K562 (cell line): ENCODE data around the gene NOXRED1. TPM values are rescaled to one million over a fixed set of nuclear protein-coding genes. Genes with fewer than 3 reads are reported as not detected.
"Not testable (repeated sequence)": the region's sequence is repeated elsewhere in the genome, so short reads cannot be mapped to it uniquely, and the experiment has no call there.

Source experiments
- ATAC-seq: fragments of 200-7000 bp; cut with Tn5 transposase; 3 replicates; pipeline ENCODE4 v1.9.1; 2020; ENCODE audit warnings: moderate library complexity
- BruUV-seq: library from RNA; stranded (reverse); fragments of 400-500 nt; replicated peaks from 2 replicates; lab custom pipeline; 2021; lab: Mats Ljungman, UMichigan
- CTCF ChIA-PET: fragments of 300-600 bp; formaldehyde crosslinking; extraction: SDS; loops from one replicate; lab custom pipeline; 2021; ENCODE audit warnings: low intra/inter-chr PET ratio; lab: Yijun Ruan, JAX
- POLR2A ChIA-PET: fragments of 300-600, 350-650 bp; sonication (Branson Sonifier 250); formaldehyde crosslinking; extraction: SDS; loops from one replicate; lab custom pipeline; 2021; ENCODE audit warnings: antibody characterized with exemption, inconsistent platforms; lab: Yijun Ruan, JAX
- DNase-seq, 4 experiments: peaks; one replicate each; pipeline versions ENCODE4 v3.0.0 to v3.0.0-alpha.2; 2011 to 2018; ENCODE audit warnings: low spot score in 3 of 4, mixed read lengths in 3 of 4; ENCODE audit errors: extremely low read depth in 1 of 4
- FAIRE-seq: peaks from 2 replicates; lab custom pipeline; 2011; peaks lifted over from hg19 to GRCh38; lab: Jason Lieb, UNC
- H2AFZ ChIP-seq: 2 replicates; pipeline ENCODE4 v1.6.0; 2011; ENCODE audit warnings: low read depth, low read length, control low read depth, inconsistent platforms
- H3K27ac ChIP-seq: fragments of 200-600 bp; 3 replicates; pipeline ENCODE4 v1.8.0; 2011; ENCODE audit warnings: low read depth, mild to moderate bottlenecking, control low read depth, inconsistent platforms, low read length, moderate library complexity, mixed read lengths; ENCODE audit errors: extremely low read depth
- H3K27me3 ChIP-seq, 2 experiments: fragments of 300-600 bp in 1 of 2; 2 replicates in 1 of 2; 3 replicates in 1 of 2; pipeline versions ENCODE4 v1.6.0 to v1.8.0; 2011; ENCODE audit warnings: inconsistent platforms in 2 of 2, low read length in 2 of 2, mild to moderate bottlenecking in 1 of 2, mixed read lengths in 1 of 2, moderate library complexity in 1 of 2; ENCODE audit not compliant: control insufficient read depth in 2 of 2, insufficient read depth in 2 of 2
- H3K36me3 ChIP-seq: fragments of 300-600 bp; 3 replicates; pipeline ENCODE4 v1.8.0; 2011; ENCODE audit warnings: mild to moderate bottlenecking, low read length, inconsistent platforms; ENCODE audit not compliant: control insufficient read depth, insufficient read depth
- H3K4me1 ChIP-seq, 2 experiments: fragments of 200-600 bp in 1 of 2; replicated peaks in 1 of 2; 2 replicates in 1 of 2; 3 replicates in 1 of 2; pipeline versions ENCODE4 v1.5.1 to v1.8.0; 2011; ENCODE audit warnings: inconsistent platforms in 2 of 2, low read length in 2 of 2, mild to moderate bottlenecking in 1 of 2, mixed read lengths in 1 of 2, moderate library complexity in 1 of 2; ENCODE audit not compliant: control insufficient read depth in 2 of 2, insufficient read depth in 2 of 2
- H3K4me2 ChIP-seq: 2 replicates; pipeline ENCODE4 v1.6.1; 2011; ENCODE audit warnings: low read length, control low read depth, inconsistent platforms, mixed read lengths; ENCODE audit not compliant: insufficient read depth
- H3K4me3 ChIP-seq: fragments of 200-600 bp; sonication (generic), shearing (Covaris generic); 2 replicates; pipeline ENCODE4 v1.5.1; 2016; ENCODE audit warnings: control low read depth, inconsistent platforms
- H3K79me2 ChIP-seq: fragments of 200-600 bp; 3 replicates; pipeline ENCODE4 v1.8.0; 2011; ENCODE audit warnings: low read length, inconsistent platforms; ENCODE audit not compliant: control insufficient read depth, insufficient read depth
- H3K9ac ChIP-seq, 2 experiments: 2 replicates each; pipeline versions ENCODE4 v1.6.0 to v1.6.1; 2011; ENCODE audit warnings: low read depth in 2 of 2, low read length in 2 of 2, control low read depth in 1 of 2, inconsistent platforms in 1 of 2, mild to moderate bottlenecking in 1 of 2, mixed read lengths in 1 of 2; ENCODE audit not compliant: insufficient read depth in 1 of 2
- H3K9me1 ChIP-seq: one replicate; pipeline ENCODE4 v1.6.0; 2011; ENCODE audit warnings: inconsistent platforms, mild to moderate bottlenecking, low read length, moderate library complexity; ENCODE audit not compliant: control insufficient read depth, insufficient read depth
- H3K9me3 ChIP-seq: replicated peaks from 2 replicates; pipeline ENCODE4 v1.5.1; 2011; ENCODE audit warnings: low read depth, low read length, inconsistent platforms; ENCODE audit not compliant: control insufficient read depth, insufficient read depth
- H4K20me1 ChIP-seq: replicated peaks from 2 replicates; pipeline ENCODE4 v1.6.1; 2011; ENCODE audit warnings: low read length, inconsistent platforms, mixed read lengths; ENCODE audit not compliant: control insufficient read depth, insufficient read depth
- ARID1B ChIP-seq: fragments of 450-650 bp; IDR thresholded peaks from 2 replicates; pipeline ENCODE4 v1.6.1; 2016; ENCODE audit warnings: antibody characterized with exemption, mild to moderate bottlenecking, inconsistent platforms
- CBFA2T2 ChIP-seq: fragments of 450-650 bp; conservative IDR thresholded peaks from 2 replicates; pipeline ENCODE4 v1.6.1; 2017; ENCODE audit warnings: mild to moderate bottlenecking
- CBFA2T3 ChIP-seq: fragments of 450-650 bp; IDR thresholded peaks from 2 replicates; pipeline ENCODE4 v1.6.1; 2017
- CREB3L1 ChIP-seq: fragments of 450-650 bp; IDR thresholded peaks from 2 replicates; pipeline ENCODE4 v1.6.1; 2014; ENCODE audit warnings: low read depth, mild to moderate bottlenecking, moderate library complexity, borderline replicate concordance
- DPF2 ChIP-seq: fragments of 450-650 bp; IDR thresholded peaks from 2 replicates; pipeline ENCODE4 v1.6.1; 2016
- EGR1 ChIP-seq: fragments of 450-650 bp; conservative IDR thresholded peaks from 2 replicates; pipeline ENCODE4 v1.6.1; 2017; ENCODE audit warnings: mild to moderate bottlenecking
- ESRRA ChIP-seq: fragments of 450-650 bp; IDR thresholded peaks from 2 replicates; pipeline ENCODE4 v1.6.1; 2014; ENCODE audit warnings: low read depth, mild to moderate bottlenecking, moderate library complexity, borderline replicate concordance
- HMG20B ChIP-seq: fragments of 250-450 bp; sonication (Bioruptor Pico); IDR thresholded peaks from 2 replicates; pipeline ENCODE4 v1.5.0; 2021; ENCODE audit warnings: mild to moderate bottlenecking
- KDM1A ChIP-seq, 2 experiments: fragments of 450-650 bp; IDR thresholded peaks; 2 replicates each; pipeline ENCODE4 v1.6.1; 2016; ENCODE audit warnings: mild to moderate bottlenecking in 2 of 2
- MNT ChIP-seq, 2 experiments: fragments of 450-650 bp; conservative IDR thresholded peaks; 2 replicates each; pipeline ENCODE4 v1.6.1; 2017; ENCODE audit warnings: mild to moderate bottlenecking in 2 of 2, moderate library complexity in 2 of 2
- MTA2 ChIP-seq: fragments of 450-650 bp; IDR thresholded peaks from 2 replicates; pipeline ENCODE4 v1.6.1; 2016; ENCODE audit warnings: low read depth
- NCOR1 ChIP-seq: fragments of 450-650 bp; IDR thresholded peaks from 2 replicates; pipeline ENCODE4 v1.6.1; 2016; ENCODE audit warnings: mild to moderate bottlenecking, moderate library complexity
- NR2C1 ChIP-seq, 2 experiments: fragments of 450-650 bp; IDR thresholded peaks; 2 replicates each; pipeline ENCODE4 v1.6.1; 2017; ENCODE audit warnings: mild to moderate bottlenecking in 2 of 2, antibody characterized with exemption in 1 of 2, inconsistent platforms in 1 of 2, missing compliant biosample characterization in 1 of 2, missing genetic modification characterization in 1 of 2
- SOX6 ChIP-seq: fragments of 450-650 bp; IDR thresholded peaks from 2 replicates; pipeline ENCODE4 v1.6.1; 2014; ENCODE audit warnings: mild to moderate bottlenecking
- TAL1 ChIP-seq: fragments of 450-650 bp; IDR thresholded peaks from 2 replicates; pipeline ENCODE4 v1.6.1; 2016; ENCODE audit warnings: mild to moderate bottlenecking
- TRIM24 ChIP-seq, 2 experiments: fragments of 450-650 bp; IDR thresholded peaks; 2 replicates each; pipeline ENCODE4 v1.6.1; 2016
- whole genome bisulfite sequencing: fragments of 100-300 bp; shearing (Covaris generic); methylation state at CpG from one replicate; pipeline ENCODE4 v1.1.6; 2016; ENCODE audit warnings: low coverage, mixed read lengths; ENCODE audit not compliant: insufficient coverage; ENCODE audit errors: missing lambda C conversion rate; 5-methylcytosine and 5-hydroxymethylcytosine counted together
- in situ Hi-C: fragments of 300-500 bp; cut with MboI; formaldehyde crosslinking; loops from 4 replicates; pipeline ENCODE4 v1.15.0; 2018; ENCODE audit warnings: inconsistent platforms, mixed read lengths
- intact Hi-C: fragments of 100-400 bp; cut with micrococcal nuclease; formaldehyde crosslinking; loops from 2 replicates; pipeline ENCODE4 v1.14.2; 2022
- polyA plus RNA-seq, 8 experiments: library from polyadenylated mRNA; depleted of rRNA in 4 of 8; stranded (reverse) in 5 of 8; unstranded in 3 of 8; fragments of >200 nt; fragmentation: Nextera tagmentation in 2 of 8; fragmentation: Illumina TruSeq in 1 of 8; extraction: Ambion mirVana in 2 of 8; extraction: Trizol in 1 of 8; gene quantifications; 2 replicates each; pipeline versions ENCODE4 v1.2.1 to v1.2.3, GENCODE V29; 2011 to 2014; ENCODE audit warnings: inconsistent platforms in 1 of 8, missing spikeins in 1 of 8
- total RNA-seq, 7 experiments: library from RNA; depleted of rRNA in 6 of 7; stranded (reverse); fragments of >200 nt in 6 of 7; fragmentation: Illumina TruSeq in 2 of 7; extraction: Trizol in 2 of 7; gene quantifications; 2 replicates each; pipeline versions ENCODE4 v1.2.1 to v1.2.3, GENCODE V29; 2011 to 2021; ENCODE audit warnings: low replicate concordance in 1 of 7

Gene NOXRED1
- total and polyA plus RNA-seq, 9 of the 15 experiments (the other 6 are each of a cell fraction or from before 2014, with no cell fraction given), result 0.15 to 0.85 (median 0.30) TPM

GRCh38 chr14:77416836-77417235 lies 6.5 kb downstream of the NOXRED1 start:
- peaks cover 2% of the 10 kb centered on the region for H3K9me1 ChIP-seq
- CTCF ChIA-PET, result no interaction called here
- H3K4me2 ChIP-seq, result no peak overlapping the region
- 73% methylated on average over 4 of the region's 8 CpGs for WGBS
- no peak overlapping the region for H3K4me3 ChIP-seq
- peak overlapping the region; percentile 44 for H2AFZ ChIP-seq
- no peak for ATAC-seq
- H3K36me3 ChIP-seq, result no peaks in the 10 kb centered on the region
- TF ChIP-seq HMG20B (CRISPR knock-in tag) (no peak), CREB3L1 (no peak)
- TF ChIP-seq, all 486 proteins: peak for 0
- FAIRE-seq (peak; percentile 19), DNase-seq (no peak)
- Histone ChIP-seq H3K9me3 (no peaks in the 10 kb centered on the region), H3K9ac (no peak overlapping the region), H3K27ac (peak overlapping the region; percentile 35; the same call in 1 of the 3 replicates), H4K20me1 (no peaks in the 10 kb centered on the region), H3K79me2 (no peaks in the 10 kb centered on the region), H3K27me3 (no peaks in the 10 kb centered on the region), H3K4me1 (peaks cover 20% of the 10 kb centered on the region in 2 experiments; a peak in 4 of 5 replicates)
- intact Hi-C loops (no loop called here), in situ Hi-C loops (no loop called here)
- POLR2A ChIA-PET, result no interaction called here
- no TSS peak for BruUV-seq

GRCh38 chr14:77416098-77416497 lies 7.2 kb downstream of the NOXRED1 start:
- intact Hi-C loops, H3K9me1 ChIP-seq, ATAC-seq, H3K36me3 ChIP-seq, BruUV-seq, H3K9me3 ChIP-seq, H3K9ac ChIP-seq, in situ Hi-C loops, CTCF ChIA-PET, H3K4me2 ChIP-seq, H4K20me1 ChIP-seq, H3K79me2 ChIP-seq, H2AFZ ChIP-seq, H3K4me3 ChIP-seq, POLR2A ChIA-PET, H3K27me3 ChIP-seq: not testable (repeated sequence)
- peak; percentile 6 for FAIRE-seq
- WGBS, result 0% methylated on average over 2 of the region's 3 CpGs
- DNase-seq, result peak in 1 of 4 experiments; percentile 16
- Histone ChIP-seq H3K27ac (peak overlapping the region; percentile 47; the same call in 1 of the 3 replicates), H3K4me1 (peaks cover 20 to 23% of the 10 kb centered on the region in 2 experiments; a peak in 4 of 5 replicates)
- TF ChIP-seq TAL1 (peak; percentile 55), ESRRA (0 out of 2 replicates have a peak, but pooled peaks have one; percentile 42), TRIM24 (IDR thresholded peaks at IDR 0.05) (peak in 1 of 2 experiments; percentile 9; a peak in 1 of 4 replicates), MTA2 (peak; percentile 21; the same call in 1 of the 2 replicates), ARID1B (peak; percentile 62), CBFA2T2 (peak; percentile 76), MNT (conservative IDR thresholded peaks at IDR 0.05) (0 out of 4 replicates have a peak, but pooled peaks of 1 of the 2 experiments have one; percentile 27), NR2C1 (IDR thresholded peaks at IDR 0.05) (peak; percentile 59), NR2C1 (tag; IDR thresholded peaks at IDR 0.05) (peak; percentile 65), NCOR1 (peak; percentile 36; the same call in 1 of the 2 replicates), SOX6 (peak; percentile 94), CBFA2T3 (peak; percentile 85), EGR1 (peak; percentile 69), DPF2 (peak; percentile 42; the same call in 1 of the 2 replicates), KDM1A (IDR thresholded peaks at IDR 0.05) (peak; percentile 72 to 76; a peak in 3 of 4 replicates)
